ENCODE measurements around the gene ZCCHC14.
"Not testable (repeated sequence)": the region's sequence is repeated elsewhere in the genome, so short reads cannot be mapped to it uniquely, and the experiment has no call there.

The ZCCHC14 gene

GRCh38 chr16:87362828-87363559, 129.8 kb downstream of the ZCCHC14 start:
- DNase-seq (ENCODE audit: low read depth in 2 of 2) = not testable (repeated sequence)

GRCh38 chr16:87361916-87362619, 130.8 kb downstream of the ZCCHC14 start:
- DNase-seq (ENCODE audit: low read depth in 2 of 2) = no peak

GRCh38 chr16:87360862-87361610, 131.8 kb downstream of the ZCCHC14 start:
- no peak for DNase-seq (ENCODE audit: low read depth in 2 of 2)

GRCh38 chr16:87359121-87359520, 133.7 kb downstream of the ZCCHC14 start:
- no peak for DNase-seq (ENCODE audit: low read depth in 2 of 2)

GRCh38 chr16:87358696-87359095, 134.1 kb downstream of the ZCCHC14 start:
- no peak for DNase-seq (ENCODE audit: low read depth in 2 of 2)

- DNase-seq (ENCODE audit: low read depth in 2 of 2) = no peak
These were observed 134.6 kb downstream of the ZCCHC14 start for GRCh38 chr16:87358250-87358649.

- no peak for DNase-seq (ENCODE audit: low read depth in 2 of 2)
These were observed 136.4 kb downstream of the ZCCHC14 start for GRCh38 chr16:87356491-87356853.

Data from stimulated activated CD4-positive, alpha-beta T cell treated with anti-CD3 and anti-CD28 coated beads, Interleukin-4, amount 100 ng/mL, for 48 hours (primary cell).